ENCODE measurements around the gene CACNA1G. TPM values are rescaled to one million over a fixed set of nuclear protein-coding genes. Genes with fewer than 3 reads are reported as not detected.

CACNA1G gene
- total RNA-seq, 4 donors from 2014 or later = under 0.01 to 28.9 (median 6.0) TPM

- TF ChIP-seq POLR2A (IDR thresholded peaks at IDR 0.05) = no peak
- no peak for TF ChIP-seq CTCF (IDR thresholded peaks at IDR 0.05)
- Histone ChIP-seq H3K36me3 (no peaks in the 10 kb centered on the region), H3K27me3 (no peaks in the 10 kb centered on the region), H3K4me3 (no peak overlapping the region), H3K9me3 (no peaks in the 10 kb centered on the region), H3K27ac (no peak overlapping the region), H3K4me1 (peaks cover 0 to 11% of the 10 kb centered on the region in 2 donors)
- DNase-seq = no peak
- intact Hi-C loops (cut with DNase I; ENCODE audit: low total_unique reads) = no loop called here
Measured at GRCh38 chr17:50636804-50637195, 76.3 kb downstream of the CACNA1G start.

GRCh38 chr17:50637829-50638605 is 77.5 kb downstream of the CACNA1G start:
- Histone ChIP-seq H3K36me3 (no peaks in the 10 kb centered on the region), H3K4me3 (no peak overlapping the region), H3K27me3 (no peaks in the 10 kb centered on the region), H3K27ac (no peak overlapping the region), H3K4me1 (peaks cover 0 to 11% of the 10 kb centered on the region in 2 donors), H3K9me3 (no peaks in the 10 kb centered on the region)
- intact Hi-C loops (cut with DNase I; ENCODE audit: low total_unique reads) = no loop called here
- DNase-seq = no peak
- no peak for TF ChIP-seq CTCF (IDR thresholded peaks at IDR 0.05)
- no peak for TF ChIP-seq POLR2A (IDR thresholded peaks at IDR 0.05)

GRCh38 chr17:50638606-50638965 is 78.1 kb downstream of the CACNA1G start:
- no peaks in the 10 kb centered on the region for H3K9me3 ChIP-seq
- peak overlapping the region in 1 of 2 donors; percentile 29 for H3K27ac ChIP-seq
- H3K36me3 ChIP-seq = no peaks in the 10 kb centered on the region
- no peak for TF ChIP-seq CTCF (IDR thresholded peaks at IDR 0.05)
- no peak for TF ChIP-seq POLR2A (IDR thresholded peaks at IDR 0.05)
- H3K27me3 ChIP-seq = no peaks in the 10 kb centered on the region
- no peak overlapping the region for H3K4me3 ChIP-seq
- intact Hi-C loops (cut with DNase I; ENCODE audit: low total_unique reads) = no loop called here
- peaks cover 0 to 11% of the 10 kb centered on the region in 2 donors for H3K4me1 ChIP-seq
- DNase-seq = no peak

GRCh38 chr17:50638966-50639713 is 78.6 kb downstream of the CACNA1G start:
- DNase-seq = peak; percentile 84 to 90
- H3K27me3 ChIP-seq = no peaks in the 10 kb centered on the region
- H3K36me3 ChIP-seq = no peaks in the 10 kb centered on the region
- intact Hi-C loops (cut with DNase I; ENCODE audit: low total_unique reads) = no loop called here
- H3K9me3 ChIP-seq = no peaks in the 10 kb centered on the region
- TF ChIP-seq POLR2A (IDR thresholded peaks at IDR 0.05) (no peak), CTCF (IDR thresholded peaks at IDR 0.05) (no peak)
- H3K27ac ChIP-seq = peak overlapping the region; percentile 18 to 29
- H3K4me1 ChIP-seq = peaks cover 0 to 11% of the 10 kb centered on the region in 2 donors
- H3K4me3 ChIP-seq = no peak overlapping the region
